Ammon's horn (tissue), 1 donor: Measurements from ENCODE around the gene MAST3.

Experiments
- DNase-seq: peaks from one replicate; pipeline ENCODE4 v3.0.0-alpha.2; 2016; ENCODE audit warnings: low spot score

MAST3 gene

GRCh38 chr19:18097217-18097992, at the start of gene MAST3:
TSS of gene MAST3 (plus strand) at chr19:18097778. CDS start at chr19:18097793, 15 bp downstream.
- peak; percentile 86 for DNase-seq

- peak; percentile 76 for DNase-seq
Measured at GRCh38 chr19:18049385-18049784, 48.2 kb upstream of the MAST3 start.

GRCh38 chr19:18051887-18052286, 45.7 kb upstream of the MAST3 start:
- DNase-seq: no peak

- DNase-seq: no peak
Measured at GRCh38 chr19:18053576-18054219, 43.9 kb upstream of the MAST3 start.

- DNase-seq: no peak
Measured at GRCh38 chr19:18055967-18056366, 41.6 kb upstream of the MAST3 start.

GRCh38 chr19:18057557-18057956, 40.0 kb upstream of the MAST3 start:
- DNase-seq: peak; percentile 87

GRCh38 chr19:18058208-18059009, 39.2 kb upstream of the MAST3 start:
- DNase-seq: peak; percentile 89

GRCh38 chr19:18059297-18059696, 38.3 kb upstream of the MAST3 start:
- no peak for DNase-seq

GRCh38 chr19:18059902-18060301, 37.7 kb upstream of the MAST3 start:
- no peak for DNase-seq

GRCh38 chr19:18060472-18060871, 37.1 kb upstream of the MAST3 start:
- no peak for DNase-seq

- no peak for DNase-seq
Measured at GRCh38 chr19:18062028-18062427, 35.5 kb upstream of the MAST3 start.

- no peak for DNase-seq
Measured at GRCh38 chr19:18063463-18063862, 34.1 kb upstream of the MAST3 start.

GRCh38 chr19:18065173-18065495, 32.4 kb upstream of the MAST3 start:
- no peak for DNase-seq

GRCh38 chr19:18068395-18068794, 29.2 kb upstream of the MAST3 start:
- DNase-seq: no peak

- DNase-seq: no peak
Measured at GRCh38 chr19:18069383-18069782, 28.2 kb upstream of the MAST3 start.

- DNase-seq: peak; percentile 62
Measured at GRCh38 chr19:18070181-18070580, 27.4 kb upstream of the MAST3 start.

- DNase-seq: no peak
Measured at GRCh38 chr19:18072335-18072734, 25.2 kb upstream of the MAST3 start.

GRCh38 chr19:18073197-18073596, 24.4 kb upstream of the MAST3 start:
- no peak for DNase-seq

- no peak for DNase-seq
Measured at GRCh38 chr19:18074192-18074591, 23.4 kb upstream of the MAST3 start.

GRCh38 chr19:18083929-18084684, 13.5 kb upstream of the MAST3 start:
- no peak for DNase-seq

GRCh38 chr19:18085702-18086457, 11.7 kb upstream of the MAST3 start:
- no peak for DNase-seq
